ENCODE measurements around the gene CTTN.
"Not testable (repeated sequence)": the region's sequence is repeated elsewhere in the genome, so short reads cannot be mapped to it uniquely, and the experiment has no call there.

CTTN gene

GRCh38 chr11:70408326-70408725 is 10.0 kb downstream of the CTTN start:
- not testable (repeated sequence) for H3K9me3 ChIP-seq (ENCODE audit: control insufficient read depth, low read length); H3K4me3 ChIP-seq (ENCODE audit: insufficient read depth, low read depth, low read length); H3K27ac ChIP-seq (ENCODE audit: insufficient read depth, low read depth, low read length, poor library complexity, severe bottlenecking); H3K4me1 ChIP-seq (ENCODE audit: control insufficient read depth, insufficient read depth, low read length); H3K27me3 ChIP-seq (ENCODE audit: control insufficient read depth, insufficient read depth, low read length, poor library complexity, severe bottlenecking)
- H3K36me3 ChIP-seq (ENCODE audit: control insufficient read depth, insufficient read depth, low read length) = peaks cover 57% of the 10 kb centered on the region
- WGBS, 2 experiments = 94 to 96% methylated on average over 4 of the region's 4 CpGs

GRCh38 chr11:70409437-70409836 is 11.1 kb downstream of the CTTN start:
- H3K9me3 ChIP-seq (ENCODE audit: control insufficient read depth, low read length) = no peaks in the 10 kb centered on the region
- no peaks in the 10 kb centered on the region for H3K4me1 ChIP-seq (ENCODE audit: control insufficient read depth, insufficient read depth, low read length)
- H3K4me3 ChIP-seq (ENCODE audit: insufficient read depth, low read depth, low read length) = no peak overlapping the region
- peaks cover 57% of the 10 kb centered on the region for H3K36me3 ChIP-seq (ENCODE audit: control insufficient read depth, insufficient read depth, low read length)
- no peak overlapping the region for H3K27ac ChIP-seq (ENCODE audit: insufficient read depth, low read depth, low read length, poor library complexity, severe bottlenecking)
- H3K27me3 ChIP-seq (ENCODE audit: control insufficient read depth, insufficient read depth, low read length, poor library complexity, severe bottlenecking) = no peaks in the 10 kb centered on the region
- WGBS, 2 experiments = 97 to 98% methylated on average over 10 of the region's 10 CpGs

GRCh38 chr11:70409871-70410270 is 11.5 kb downstream of the CTTN start:
- no peaks in the 10 kb centered on the region for H3K27me3 ChIP-seq (ENCODE audit: control insufficient read depth, insufficient read depth, low read length, poor library complexity, severe bottlenecking)
- H3K4me1 ChIP-seq (ENCODE audit: control insufficient read depth, insufficient read depth, low read length) = no peaks in the 10 kb centered on the region
- no peaks in the 10 kb centered on the region for H3K9me3 ChIP-seq (ENCODE audit: control insufficient read depth, low read length)
- H3K4me3 ChIP-seq (ENCODE audit: insufficient read depth, low read depth, low read length) = no peak overlapping the region
- peaks cover 61% of the 10 kb centered on the region for H3K36me3 ChIP-seq (ENCODE audit: control insufficient read depth, insufficient read depth, low read length)
- WGBS, 2 experiments = 96% methylated on average over 7 of the region's 7 CpGs
- H3K27ac ChIP-seq (ENCODE audit: insufficient read depth, low read depth, low read length, poor library complexity, severe bottlenecking) = no peak overlapping the region

- no peaks in the 10 kb centered on the region for H3K27me3 ChIP-seq (ENCODE audit: control insufficient read depth, insufficient read depth, low read length, poor library complexity, severe bottlenecking)
- no peaks in the 10 kb centered on the region for H3K9me3 ChIP-seq (ENCODE audit: control insufficient read depth, low read length)
- no peak overlapping the region for H3K4me3 ChIP-seq (ENCODE audit: insufficient read depth, low read depth, low read length)
- 95 to 96% methylated on average over 29 of the region's 29 CpGs for WGBS, 2 experiments
- H3K36me3 ChIP-seq (ENCODE audit: control insufficient read depth, insufficient read depth, low read length) = peaks cover 64% of the 10 kb centered on the region
- H3K27ac ChIP-seq (ENCODE audit: insufficient read depth, low read depth, low read length, poor library complexity, severe bottlenecking) = no peak overlapping the region
- no peaks in the 10 kb centered on the region for H3K4me1 ChIP-seq (ENCODE audit: control insufficient read depth, insufficient read depth, low read length)
Observed at GRCh38 chr11:70410276-70411205, 12.2 kb downstream of the CTTN start.

- Histone ChIP-seq H3K36me3 (ENCODE audit: control insufficient read depth, insufficient read depth, low read length) (peaks cover 64% of the 10 kb centered on the region), H3K4me1 (ENCODE audit: control insufficient read depth, insufficient read depth, low read length) (no peaks in the 10 kb centered on the region), H3K9me3 (ENCODE audit: control insufficient read depth, low read length) (no peaks in the 10 kb centered on the region), H3K27ac (ENCODE audit: insufficient read depth, low read depth, low read length, poor library complexity, severe bottlenecking) (no peak overlapping the region), H3K4me3 (ENCODE audit: insufficient read depth, low read depth, low read length) (no peak overlapping the region), H3K27me3 (ENCODE audit: control insufficient read depth, insufficient read depth, low read length, poor library complexity, severe bottlenecking) (no peaks in the 10 kb centered on the region)
- WGBS, 2 experiments = 96% methylated on average over 15 of the region's 15 CpGs
Observed at GRCh38 chr11:70411713-70412452, 13.6 kb downstream of the CTTN start.

GRCh38 chr11:70413151-70413550 is 14.8 kb downstream of the CTTN start:
- Histone ChIP-seq H3K36me3 (ENCODE audit: control insufficient read depth, insufficient read depth, low read length) (peaks cover 59% of the 10 kb centered on the region), H3K4me3 (ENCODE audit: insufficient read depth, low read depth, low read length) (no peak overlapping the region), H3K27ac (ENCODE audit: insufficient read depth, low read depth, low read length, poor library complexity, severe bottlenecking) (no peak overlapping the region), H3K27me3 (ENCODE audit: control insufficient read depth, insufficient read depth, low read length, poor library complexity, severe bottlenecking) (no peaks in the 10 kb centered on the region), H3K4me1 (ENCODE audit: control insufficient read depth, insufficient read depth, low read length) (no peaks in the 10 kb centered on the region), H3K9me3 (ENCODE audit: control insufficient read depth, low read length) (no peaks in the 10 kb centered on the region)
- WGBS, 2 experiments = 97% methylated on average over 10 of the region's 10 CpGs

GRCh38 chr11:70414341-70415100 is 16.2 kb downstream of the CTTN start:
- Histone ChIP-seq H3K4me3 (ENCODE audit: insufficient read depth, low read depth, low read length) (no peak overlapping the region), H3K27ac (ENCODE audit: insufficient read depth, low read depth, low read length, poor library complexity, severe bottlenecking) (no peak overlapping the region), H3K36me3 (ENCODE audit: control insufficient read depth, insufficient read depth, low read length) (peaks cover 51% of the 10 kb centered on the region), H3K27me3 (ENCODE audit: control insufficient read depth, insufficient read depth, low read length, poor library complexity, severe bottlenecking) (no peaks in the 10 kb centered on the region), H3K9me3 (ENCODE audit: control insufficient read depth, low read length) (no peaks in the 10 kb centered on the region), H3K4me1 (ENCODE audit: control insufficient read depth, insufficient read depth, low read length) (no peaks in the 10 kb centered on the region)
- 94% methylated on average over 28 of the region's 28 CpGs for WGBS, 2 experiments

GRCh38 chr11:70415191-70415590 is 16.9 kb downstream of the CTTN start:
- Histone ChIP-seq H3K36me3 (ENCODE audit: control insufficient read depth, insufficient read depth, low read length) (peaks cover 51% of the 10 kb centered on the region), H3K4me1 (ENCODE audit: control insufficient read depth, insufficient read depth, low read length) (no peaks in the 10 kb centered on the region), H3K27ac (ENCODE audit: insufficient read depth, low read depth, low read length, poor library complexity, severe bottlenecking) (no peak overlapping the region)

GRCh38 chr11:70415642-70416395 is 17.5 kb downstream of the CTTN start:
- no peaks in the 10 kb centered on the region for H3K27me3 ChIP-seq (ENCODE audit: control insufficient read depth, insufficient read depth, low read length, poor library complexity, severe bottlenecking)
- no peak overlapping the region for H3K4me3 ChIP-seq (ENCODE audit: insufficient read depth, low read depth, low read length)
- H3K27ac ChIP-seq (ENCODE audit: insufficient read depth, low read depth, low read length, poor library complexity, severe bottlenecking) = no peak overlapping the region
- H3K4me1 ChIP-seq (ENCODE audit: control insufficient read depth, insufficient read depth, low read length) = no peaks in the 10 kb centered on the region
- no peaks in the 10 kb centered on the region for H3K9me3 ChIP-seq (ENCODE audit: control insufficient read depth, low read length)
- WGBS, 2 experiments = 96% methylated on average over 25 of the region's 25 CpGs
- peaks cover 51% of the 10 kb centered on the region for H3K36me3 ChIP-seq (ENCODE audit: control insufficient read depth, insufficient read depth, low read length)

More at GRCh38 chr11:70415191-70415590, 16.9 kb downstream of the CTTN start:
- no peak overlapping the region for H3K4me3 ChIP-seq (ENCODE audit: insufficient read depth, low read depth, low read length)
- WGBS, 2 experiments = 90% methylated on average over 10 of the region's 10 CpGs
- no peaks in the 10 kb centered on the region for H3K9me3 ChIP-seq (ENCODE audit: control insufficient read depth, low read length)
- H3K27me3 ChIP-seq (ENCODE audit: control insufficient read depth, insufficient read depth, low read length, poor library complexity, severe bottlenecking) = no peaks in the 10 kb centered on the region
